ENCODE data around the gene EPB41L3. TPM values are rescaled to one million over a fixed set of nuclear protein-coding genes. Genes with fewer than 3 reads are reported as not detected.
A peak's percentile ranks its signal among the peaks of the same experiment; 100 is the strongest.
"Not testable (repeated sequence)": the region's sequence is repeated elsewhere in the genome, so short reads cannot be mapped to it uniquely, and the experiment has no call there.

The EPB41L3 gene
- total RNA-seq, 1 experiment from 2014 or later: 16.1 TPM

GRCh38 chr18:5571666-5572065 is 27.9 kb upstream of the EPB41L3 start:
- Mint-ChIP-seq H3K27me3 (ENCODE audit: low read depth) (no peaks in the 10 kb centered on the region; the same call in 1 of the 2 replicates), H3K9me3 (no peaks in the 10 kb centered on the region), H3K27ac (peak overlapping the region in 1 of 3 experiments; percentile 65; a peak in 1 of 7 replicates), H3K4me1 (peaks cover 10 to 19% of the 10 kb centered on the region in 2 experiments), H3K4me3 (no peak overlapping the region), H3K36me3 (ENCODE audit: insufficient read depth in 1 of 3, low read depth in 3 of 3) (no peaks in the 10 kb centered on the region)
- no peak overlapping the region for H3K27ac ChIP-seq (ENCODE audit: insufficient read length, low read depth, low read length)
- H3K9ac ChIP-seq (ENCODE audit: extremely low read depth, insufficient read length, low read length): no peak overlapping the region
- peaks cover 5% of the 10 kb centered on the region; the same call in 1 of the 2 replicates for H3K4me1 ChIP-seq (ENCODE audit: insufficient read depth, low read length)
- H4K8ac ChIP-seq (replicated peaks; ENCODE audit: insufficient read length, low read depth, low read length): no peak overlapping the region
- H2BK12ac ChIP-seq (ENCODE audit: insufficient read length, low read depth, low read length): peak overlapping the region; percentile 42
- H3K4ac ChIP-seq (ENCODE audit: low read depth, low read length): no peak overlapping the region
- H3K23ac ChIP-seq (ENCODE audit: insufficient read length, low read depth, low read length): no peak overlapping the region
- no peak overlapping the region for H2BK5ac ChIP-seq (ENCODE audit: insufficient read length, low read length)
- peak overlapping the region; percentile 69 for H3K18ac ChIP-seq (ENCODE audit: insufficient read length, low read depth, low read length)
- peak overlapping the region; percentile 59 for H2AK5ac ChIP-seq (ENCODE audit: insufficient read length, low read length)
- no peak overlapping the region for H4K5ac ChIP-seq (ENCODE audit: insufficient read length, low read depth, low read length)
- no CpG with 5 or more reads among the region's 2 CpGs for WGBS (ENCODE audit: extremely low coverage, insufficient read length, low lambda C conversion rate)
- no peak overlapping the region for H3K56ac ChIP-seq (ENCODE audit: insufficient read length, low read depth, low read length)
- peak overlapping the region; percentile 92 for H2BK120ac ChIP-seq (ENCODE audit: low read depth, low read length, poor library complexity, severe bottlenecking)
- TF ChIP-seq CTCF (conservative IDR thresholded peaks at IDR 0.05): no peak
- no peaks in the 10 kb centered on the region for H3K79me1 ChIP-seq (ENCODE audit: insufficient read depth, low read depth, low read length, poor library complexity, severe bottlenecking)
- no peaks in the 10 kb centered on the region for H3K23me2 ChIP-seq (ENCODE audit: insufficient read length, low read depth, low read length, poor library complexity, severe bottlenecking)
- H4K91ac ChIP-seq (ENCODE audit: insufficient read length, low read depth, low read length): no peak overlapping the region
- H3K79me2 ChIP-seq (ENCODE audit: insufficient read depth, low read length): no peaks in the 10 kb centered on the region
- no peaks in the 10 kb centered on the region for H4K20me1 ChIP-seq (ENCODE audit: control insufficient read depth, insufficient read depth, insufficient read length)
- DNase-seq: no peak
- H3T11ph ChIP-seq (ENCODE audit: low read length): peak overlapping the region; percentile 67
- no peak overlapping the region for H2BK15ac ChIP-seq (ENCODE audit: low read depth, low read length)
- peak overlapping the region; percentile 93 for H2BK20ac ChIP-seq (ENCODE audit: low read depth, low read length, poor library complexity, severe bottlenecking)
- no peak overlapping the region for H2AFZ ChIP-seq (ENCODE audit: low read length)
- H3K14ac ChIP-seq (ENCODE audit: insufficient read depth, low read length): no peak overlapping the region
- no peaks in the 10 kb centered on the region for H3K27me3 ChIP-seq (ENCODE audit: insufficient read depth, low read length)
- H3K4me2 ChIP-seq (ENCODE audit: insufficient read depth, insufficient read length, low read length): no peak overlapping the region
- no peaks in the 10 kb centered on the region for H3K9me3 ChIP-seq (ENCODE audit: control insufficient read depth, low read depth, low read length)

GRCh38 chr18:5570613-5571012 is 26.8 kb upstream of the EPB41L3 start:
- H4K5ac ChIP-seq (ENCODE audit: insufficient read length, low read depth, low read length); H2BK5ac ChIP-seq (ENCODE audit: insufficient read length, low read length); H2AFZ ChIP-seq (ENCODE audit: low read length); H3K4me3 Mint-ChIP-seq; H3K27me3 Mint-ChIP-seq (ENCODE audit: low read depth); H3K18ac ChIP-seq (ENCODE audit: insufficient read length, low read depth, low read length); H3K4ac ChIP-seq (ENCODE audit: low read depth, low read length); H3K4me1 ChIP-seq (ENCODE audit: insufficient read depth, low read length); H3K56ac ChIP-seq (ENCODE audit: insufficient read length, low read depth, low read length); H4K8ac ChIP-seq (replicated peaks; ENCODE audit: insufficient read length, low read depth, low read length); H2AK5ac ChIP-seq (ENCODE audit: insufficient read length, low read length); H3K27me3 ChIP-seq (ENCODE audit: insufficient read depth, low read length); H3K79me1 ChIP-seq (ENCODE audit: insufficient read depth, low read depth, low read length, poor library complexity, severe bottlenecking); H3K14ac ChIP-seq (ENCODE audit: insufficient read depth, low read length); H3K27ac ChIP-seq (ENCODE audit: insufficient read length, low read depth, low read length); H2BK120ac ChIP-seq (ENCODE audit: low read depth, low read length, poor library complexity, severe bottlenecking); H3K36me3 Mint-ChIP-seq (ENCODE audit: insufficient read depth in 1 of 3, low read depth in 3 of 3); H3K23me2 ChIP-seq (ENCODE audit: insufficient read length, low read depth, low read length, poor library complexity, severe bottlenecking); H2BK12ac ChIP-seq (ENCODE audit: insufficient read length, low read depth, low read length); H3K9ac ChIP-seq (ENCODE audit: extremely low read depth, insufficient read length, low read length); H3T11ph ChIP-seq (ENCODE audit: low read length); H2BK20ac ChIP-seq (ENCODE audit: low read depth, low read length, poor library complexity, severe bottlenecking); H3K23ac ChIP-seq (ENCODE audit: insufficient read length, low read depth, low read length); H4K20me1 ChIP-seq (ENCODE audit: control insufficient read depth, insufficient read depth, insufficient read length); H3K27ac Mint-ChIP-seq; H3K9me3 Mint-ChIP-seq; H3K79me2 ChIP-seq (ENCODE audit: insufficient read depth, low read length); H3K4me2 ChIP-seq (ENCODE audit: insufficient read depth, insufficient read length, low read length); H4K91ac ChIP-seq (ENCODE audit: insufficient read length, low read depth, low read length); H2BK15ac ChIP-seq (ENCODE audit: low read depth, low read length); H3K9me3 ChIP-seq (ENCODE audit: control insufficient read depth, low read depth, low read length): not testable (repeated sequence)
- peak; percentile 56 for DNase-seq
- no CpG with 5 or more reads among the region's 2 CpGs for WGBS (ENCODE audit: extremely low coverage, insufficient read length, low lambda C conversion rate)
- H3K4me1 Mint-ChIP-seq: peaks cover 10 to 19% of the 10 kb centered on the region in 2 experiments

Data from H9 (cell line).